GM12865 (cell line): Measurements from ENCODE around the gene SERPINB3.

Source experiments
- DNase-seq: peaks from one replicate; pipeline ENCODE4 v3.0.0; 2010; ENCODE audit warnings: low read depth
- H3K4me3 ChIP-seq: 2 replicates; pipeline ENCODE4 v1.5.1; 2011; ENCODE audit warnings: mild to moderate bottlenecking, low read depth, low read length, control low read depth
- CTCF ChIP-seq: IDR thresholded peaks from 2 replicates; pipeline ENCODE4 v1.5.1; 2011; ENCODE audit warnings: low read length, control low read depth, low read depth, inconsistent platforms; ENCODE audit not compliant: insufficient read depth; ENCODE audit errors: missing control alignments

SERPINB3 gene

GRCh38 chr18:63697097-63697660 is 35.5 kb upstream of the SERPINB3 start:
- no peak overlapping the region for H3K4me3 ChIP-seq
- DNase-seq = no peak
- TF ChIP-seq CTCF = no peak

- no peak overlapping the region for H3K4me3 ChIP-seq
- DNase-seq = no peak
- TF ChIP-seq CTCF = no peak
Measured at GRCh38 chr18:63689064-63689463, 27.4 kb upstream of the SERPINB3 start.

- H3K4me3 ChIP-seq = no peak overlapping the region
- no peak for DNase-seq
- no peak for TF ChIP-seq CTCF
Measured at GRCh38 chr18:63686871-63687270, 25.2 kb upstream of the SERPINB3 start.

GRCh38 chr18:63684718-63685117 is 23.0 kb upstream of the SERPINB3 start:
- TF ChIP-seq CTCF = no peak
- no peak for DNase-seq
- H3K4me3 ChIP-seq = no peak overlapping the region

- no peak for TF ChIP-seq CTCF
- DNase-seq = no peak
- H3K4me3 ChIP-seq = no peak overlapping the region
Measured at GRCh38 chr18:63683890-63684289, 22.2 kb upstream of the SERPINB3 start.

- H3K4me3 ChIP-seq = no peak overlapping the region
- no peak for TF ChIP-seq CTCF
- DNase-seq = no peak
Measured at GRCh38 chr18:63683152-63683551, 21.5 kb upstream of the SERPINB3 start.
